ENCODE results near the gene TPX2.

GRCh38 chr20:31723319-31724078, 15.6 kb upstream of the TPX2 start:
- TF ChIP-seq EZH2phosphoT487 (IDR thresholded peaks at IDR 0.05; ENCODE audit: insufficient read depth, low read depth) (no peak), EZH2 (IDR thresholded peaks at IDR 0.05; ENCODE audit: insufficient read depth, poor library complexity, severe bottlenecking) (no peak)
